Epithelial cell of esophagus (primary cell): Measurements from ENCODE around the gene ATP6V0D1.
A peak's percentile ranks its signal among the peaks of the same experiment; 100 is the strongest.

Experiments
- DNase-seq: peaks from one replicate; pipeline ENCODE4 v3.0.0; 2010; ENCODE audit warnings: low read depth
- H3K4me3 ChIP-seq: 2 replicates; pipeline ENCODE4 v1.5.1; 2011; ENCODE audit warnings: mild to moderate bottlenecking, low read length, control low read depth
- CTCF ChIP-seq: IDR thresholded peaks from 2 replicates; pipeline ENCODE4 v1.5.1; 2011; ENCODE audit warnings: low read depth, mild to moderate bottlenecking, low read length, control low read depth, inconsistent platforms; ENCODE audit not compliant: insufficient read depth; ENCODE audit errors: missing control alignments

ATP6V0D1 gene

DNA sequence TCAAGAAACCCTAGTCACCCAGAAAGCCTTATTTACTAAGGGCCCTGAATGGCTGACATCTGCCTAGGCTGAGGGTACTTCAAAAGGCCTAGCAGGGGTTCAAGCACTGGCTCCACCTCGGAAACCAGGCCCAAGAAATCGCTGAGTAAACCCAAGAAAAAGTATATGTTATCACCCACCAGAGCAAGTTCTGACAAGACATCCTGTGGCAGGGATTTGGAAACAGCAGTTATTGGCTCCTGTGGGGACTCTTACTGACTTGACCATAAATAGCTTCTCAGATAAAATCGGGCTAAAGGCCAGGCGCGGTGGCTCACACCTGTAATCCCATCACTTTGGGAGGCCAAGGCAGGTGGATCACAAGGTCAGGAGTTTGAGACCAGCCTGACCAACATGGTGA, 12.2 kb downstream of the ATP6V0D1 start:
- no peak for TF ChIP-seq CTCF
- peak; percentile 72 for DNase-seq
- H3K4me3 ChIP-seq: no peak overlapping the region

- TF ChIP-seq CTCF: no peak
- no peak overlapping the region for H3K4me3 ChIP-seq
- no peak for DNase-seq
Measured at GRCh38 chr16:67466581-67466980, 14.4 kb downstream of the ATP6V0D1 start.

DNA sequence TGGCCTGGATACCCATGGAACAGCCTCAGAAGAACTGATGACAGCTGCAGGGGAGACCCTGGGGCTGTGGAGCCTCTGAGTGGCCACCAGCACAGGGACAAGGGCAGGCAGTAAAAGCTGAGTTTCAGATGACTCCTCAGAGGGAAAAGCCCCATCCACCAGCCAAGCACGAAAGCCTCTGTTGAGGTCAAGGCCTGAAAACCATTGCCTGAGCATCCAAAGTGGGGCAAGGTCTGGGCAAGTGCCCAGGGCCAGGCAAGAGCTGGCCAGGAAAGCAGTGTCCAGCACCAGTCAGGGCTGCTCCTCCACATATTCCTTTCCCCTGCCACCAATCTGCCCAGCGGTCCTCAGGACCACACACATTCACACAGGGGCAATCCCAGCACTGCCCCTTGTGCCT, 16.4 kb downstream of the ATP6V0D1 start:
- DNase-seq: no peak
- no peak overlapping the region for H3K4me3 ChIP-seq
- no peak for TF ChIP-seq CTCF

GRCh38 chr16:67463691-67464090, 17.3 kb downstream of the ATP6V0D1 start:
- no peak for DNase-seq
- H3K4me3 ChIP-seq: no peak overlapping the region
- TF ChIP-seq CTCF: no peak

DNA sequence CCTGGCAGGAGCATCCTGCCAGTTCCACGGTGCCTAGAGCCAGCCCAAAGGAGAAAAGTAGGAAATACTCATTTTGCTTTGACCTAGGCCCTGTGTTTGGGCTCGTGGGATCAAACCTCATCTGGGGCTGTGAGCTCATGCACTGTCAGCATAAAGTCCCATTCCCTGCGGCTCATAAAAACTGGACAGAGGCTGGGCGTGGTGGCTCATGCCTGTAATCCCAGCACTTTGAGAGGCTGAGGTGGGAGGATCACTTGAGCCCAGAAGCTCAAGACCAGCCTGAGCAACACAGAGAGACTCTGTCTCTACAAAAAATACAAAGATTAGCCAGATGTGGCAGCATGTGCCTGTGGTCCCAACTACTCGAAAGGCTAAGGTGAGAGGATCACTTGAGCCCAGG, 17.9 kb downstream of the ATP6V0D1 start:
- DNase-seq: no peak
- TF ChIP-seq CTCF: no peak
- H3K4me3 ChIP-seq: no peak overlapping the region

GRCh38 chr16:67462279-67462655, 18.7 kb downstream of the ATP6V0D1 start:
- TF ChIP-seq CTCF: no peak
- peak; percentile 12 for DNase-seq
- H3K4me3 ChIP-seq: no peak overlapping the region

- peak; percentile 45 for DNase-seq
- TF ChIP-seq CTCF: no peak
- no peak overlapping the region for H3K4me3 ChIP-seq
Measured at GRCh38 chr16:67461600-67462278, 19.2 kb downstream of the ATP6V0D1 start.
